Osteocyte (in vitro differentiated cells): ENCODE measurements around the gene CD70. TPM values are rescaled to one million over a fixed set of nuclear protein-coding genes. Genes with fewer than 3 reads are reported as not detected.

ENCODE experiments used
- DNase-seq: peaks from one replicate; pipeline ENCODE4 v3.0.0; 2021; ENCODE audit warnings: mixed read lengths; ENCODE audit not compliant: unreplicated experiment; ENCODE audit errors: extremely low spot score
- H3K27ac Mint-ChIP-seq: one replicate; pipeline ENCODE4 v1.8.0; 2021; ENCODE audit warnings: mild to moderate bottlenecking, mixed read lengths; ENCODE audit not compliant: unreplicated experiment
- H3K27me3 Mint-ChIP-seq: one replicate; pipeline ENCODE4 v1.8.0; 2021; ENCODE audit warnings: mixed read lengths; ENCODE audit not compliant: unreplicated experiment
- H3K36me3 Mint-ChIP-seq: one replicate; pipeline ENCODE4 v1.8.0; 2021; ENCODE audit warnings: mixed read lengths; ENCODE audit not compliant: unreplicated experiment
- H3K4me1 Mint-ChIP-seq: one replicate; pipeline ENCODE4 v1.8.0; 2021; ENCODE audit warnings: mixed read lengths; ENCODE audit not compliant: unreplicated experiment
- H3K4me3 Mint-ChIP-seq: one replicate; pipeline ENCODE4 v1.8.0; 2021; ENCODE audit warnings: mild to moderate bottlenecking, moderate library complexity, mixed read lengths; ENCODE audit not compliant: unreplicated experiment
- H3K9me3 Mint-ChIP-seq: one replicate; pipeline ENCODE4 v1.8.0; 2021; ENCODE audit warnings: mixed read lengths; ENCODE audit not compliant: unreplicated experiment
- CTCF ChIP-seq: fragments of 200-600 bp; sonication (generic); IDR thresholded peaks from 2 replicates; pipeline ENCODE4 v1.5.0; 2021; ENCODE audit warnings: antibody characterized with exemption, mild to moderate bottlenecking, moderate library complexity
- total RNA-seq: library from RNA; stranded (reverse); gene quantifications from 2 replicates; pipeline ENCODE4 v1.2.1, GENCODE V29; 2021

CD70 gene
- total RNA-seq, 1 donor from 2014 or later: 0.54 TPM

DNA sequence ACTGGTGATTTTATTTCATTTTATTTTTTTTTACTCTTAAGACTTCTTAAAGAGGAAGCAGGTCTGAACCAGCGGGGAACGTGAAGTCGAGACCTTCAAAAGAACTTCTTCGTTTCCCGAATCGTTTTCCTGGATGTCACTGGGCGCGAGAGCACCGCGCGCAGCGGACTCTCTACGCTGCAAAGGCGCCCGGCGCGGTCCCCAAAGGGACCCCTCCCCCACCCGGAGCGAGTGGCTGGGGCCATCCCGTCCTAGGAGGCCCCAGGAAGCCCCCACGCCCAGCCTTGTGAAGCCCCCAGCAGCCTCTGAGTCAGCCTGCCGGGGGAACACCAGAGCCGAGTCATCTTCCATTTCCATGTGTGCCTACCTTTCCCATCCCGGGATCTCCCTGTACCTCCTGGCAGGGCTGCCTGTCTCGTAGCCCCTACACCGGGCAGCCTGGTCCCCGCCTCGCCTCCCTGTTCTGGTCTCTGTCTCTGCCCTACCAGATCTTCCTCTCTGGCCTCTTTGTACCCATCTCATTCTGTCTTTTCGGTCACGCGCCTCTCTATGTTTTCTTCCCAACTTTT, 608 bp downstream of the CD70 start:
- Mint-ChIP-seq H3K36me3 (no peaks in the 10 kb centered on the region), H3K27me3 (peaks cover 57% of the 10 kb centered on the region), H3K27ac (no peak overlapping the region), H3K4me1 (peaks cover 34% of the 10 kb centered on the region), H3K9me3 (no peaks in the 10 kb centered on the region), H3K4me3 (peak overlapping the region; percentile 21)
- no peak for TF ChIP-seq CTCF
- no peak for DNase-seq

DNA sequence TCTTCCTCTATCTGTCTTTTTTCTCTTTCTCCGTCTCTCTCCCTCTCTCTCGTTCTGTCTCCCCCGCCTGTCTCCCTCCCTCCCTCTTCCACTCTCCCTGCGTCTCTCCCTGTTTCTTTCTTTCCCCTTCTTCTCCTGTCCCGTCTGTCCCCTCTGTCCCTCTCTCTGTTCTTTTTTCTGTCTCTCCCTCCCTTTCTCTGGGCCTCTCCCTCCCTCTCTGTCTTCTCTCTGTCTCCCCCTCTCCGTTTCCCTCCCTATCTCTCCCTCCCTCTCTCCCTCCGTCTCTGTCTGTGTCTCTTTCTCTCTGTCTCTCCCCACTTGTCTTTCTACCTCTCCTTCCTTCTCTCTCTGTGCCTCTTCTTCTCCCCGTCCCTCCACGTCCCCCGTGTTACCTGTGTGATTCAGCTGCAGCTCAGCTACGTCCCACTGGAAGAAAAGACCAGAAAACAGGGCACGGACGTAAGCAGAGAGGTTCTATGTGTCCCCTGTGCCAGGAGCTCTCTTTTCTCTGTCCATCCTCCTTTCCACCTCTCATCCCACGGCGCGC, 1.2 kb downstream of the CD70 start:
- no peak for TF ChIP-seq CTCF
- Mint-ChIP-seq H3K4me3 (no peak overlapping the region), H3K4me1 (peaks cover 34% of the 10 kb centered on the region), H3K27me3 (peaks cover 57% of the 10 kb centered on the region), H3K27ac (no peak overlapping the region), H3K9me3 (no peaks in the 10 kb centered on the region), H3K36me3 (no peaks in the 10 kb centered on the region)
- DNase-seq: no peak

DNA sequence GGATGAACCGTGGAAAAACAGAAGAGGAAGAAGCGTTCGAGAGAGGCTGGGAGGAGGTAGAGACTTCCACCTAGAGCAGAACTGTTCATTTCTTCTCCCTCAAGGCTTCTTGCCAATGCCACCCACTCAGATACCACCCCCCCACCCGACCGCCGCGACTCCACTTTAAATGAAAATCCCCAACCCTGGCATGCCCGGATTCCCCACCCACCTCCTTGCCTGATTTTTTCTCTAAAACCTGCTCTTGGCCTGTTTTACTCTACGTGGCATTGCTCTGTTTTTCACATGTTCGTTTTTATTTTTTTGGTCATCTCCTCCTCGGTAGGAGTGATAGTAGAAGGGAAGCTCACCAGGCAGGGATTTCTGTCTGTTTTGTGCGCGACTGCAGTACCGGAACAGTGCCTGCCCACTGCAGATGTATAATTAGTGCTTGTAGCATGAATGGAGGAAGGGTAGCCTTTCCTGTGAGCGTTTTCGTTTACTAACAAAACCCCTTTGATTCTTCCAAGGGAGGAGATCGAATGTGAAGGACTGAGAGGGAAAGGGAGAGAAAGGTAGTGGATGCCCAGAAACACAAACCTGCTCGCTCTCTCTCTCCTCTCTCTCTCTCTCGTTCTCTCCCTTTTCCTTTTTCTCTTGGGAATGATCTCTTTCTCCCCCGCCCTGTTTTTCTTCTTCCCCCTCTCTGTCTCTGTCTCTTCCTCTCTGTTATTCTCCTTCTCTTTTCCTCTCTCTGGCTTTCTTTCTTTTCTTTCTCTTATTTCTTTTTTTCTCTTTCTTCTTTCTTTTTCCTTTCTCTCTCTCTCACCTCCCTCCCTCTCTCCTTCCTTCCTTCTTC, 2.2 kb downstream of the CD70 start:
- no peak for DNase-seq
- H3K36me3 Mint-ChIP-seq: no peaks in the 10 kb centered on the region
- H3K27me3 Mint-ChIP-seq: peaks cover 53% of the 10 kb centered on the region
- H3K9me3 Mint-ChIP-seq: no peaks in the 10 kb centered on the region
- peak overlapping the region; percentile 16 for H3K4me3 Mint-ChIP-seq
- TF ChIP-seq CTCF: no peak
- H3K4me1 Mint-ChIP-seq: peaks cover 34% of the 10 kb centered on the region
- no peak overlapping the region for H3K27ac Mint-ChIP-seq

DNA sequence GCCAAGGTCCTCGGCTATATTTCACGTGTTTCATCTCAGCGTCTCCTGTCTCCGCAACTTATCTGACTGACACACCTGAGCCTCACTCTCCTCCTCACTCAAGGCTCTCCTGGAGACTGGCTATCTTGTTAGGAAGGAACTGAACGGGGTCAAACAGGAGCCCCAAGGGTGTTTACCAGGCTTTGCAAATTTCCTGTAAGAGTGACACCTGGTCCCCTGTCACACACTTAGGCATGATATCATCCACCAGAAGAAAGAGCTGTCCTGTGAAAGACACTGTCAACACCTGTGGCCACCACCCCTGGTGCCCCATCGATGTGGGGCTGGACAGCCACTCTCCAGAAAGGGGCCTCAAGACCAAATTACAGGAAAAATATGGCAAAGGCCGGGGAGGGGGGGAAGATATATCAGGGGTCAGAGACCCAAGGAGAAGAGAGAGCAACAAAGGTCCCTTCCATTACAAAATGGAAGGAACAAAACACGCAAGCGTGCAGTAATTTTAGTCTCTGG, 2.9 kb downstream of the CD70 start:
- no peaks in the 10 kb centered on the region for H3K36me3 Mint-ChIP-seq
- DNase-seq: no peak
- H3K27ac Mint-ChIP-seq: no peak overlapping the region
- H3K9me3 Mint-ChIP-seq: no peaks in the 10 kb centered on the region
- peaks cover 34% of the 10 kb centered on the region for H3K4me1 Mint-ChIP-seq
- no peak for TF ChIP-seq CTCF
- no peak overlapping the region for H3K4me3 Mint-ChIP-seq
- peaks cover 52% of the 10 kb centered on the region for H3K27me3 Mint-ChIP-seq
